HCT116 (cell line): ENCODE data around the gene ZNF524. TPM values are rescaled to one million over a fixed set of nuclear protein-coding genes. Genes with fewer than 3 reads are reported as not detected.
A peak's percentile ranks its signal among the peaks of the same experiment; 100 is the strongest.

Source experiments
- ATAC-seq: fragments of 200-7000 bp; cut with Tn5 transposase; 2 replicates; pipeline ENCODE4 v1.9.1; 2020; ENCODE audit warnings: mild to moderate bottlenecking, moderate library complexity
- BruUV-seq: library from RNA; stranded (reverse); fragments of 400-500 nt; replicated peaks from 2 replicates; lab custom pipeline; 2021; lab: Mats Ljungman, UMichigan
- CTCF ChIA-PET: fragments of 300-600 bp; sonication (Branson Sonifier 250); formaldehyde crosslinking; loops from one replicate; lab custom pipeline; 2021; ENCODE audit warnings: antibody characterized with exemption; lab: Charles Lee
- POLR2A ChIA-PET: fragments of 300-600, 350-600 bp; sonication (Branson Sonifier 250); formaldehyde crosslinking; loops from one replicate; lab custom pipeline; 2021; ENCODE audit warnings: antibody characterized with exemption; lab: Charles Lee
- RAD21 ChIA-PET, 2 experiments: fragments of 300-600 bp; sonication (Branson Sonifier 250); formaldehyde crosslinking; loops; one replicate each; lab custom pipeline; 2023; ENCODE audit warnings: low total read pairs in 2 of 2; ENCODE audit not compliant: uncharacterized antibody in 2 of 2, unreplicated experiment in 2 of 2, low non-redundant PET in 1 of 2; lab: Charles Lee
- DNase-seq: peaks from one replicate; pipeline ENCODE4 v3.0.0-alpha.2; 2010; ENCODE audit warnings: low read depth, low spot score
- H2AFZ ChIP-seq: fragments of 200-600 bp; shearing (Covaris generic), sonication (generic); 2 replicates; pipeline ENCODE4 v1.6.1; 2017; ENCODE audit warnings: low read depth, mixed run types, mixed read lengths, antibody characterized with exemption, low read length; ENCODE audit not compliant: poor library complexity, severe bottlenecking
- H3K27ac ChIP-seq: 2 replicates; pipeline ENCODE4 v1.5.1; 2012; ENCODE audit warnings: low read depth, low read length
- H3K27me3 ChIP-seq: fragments of 200-600 bp; sonication (generic); 2 replicates; pipeline ENCODE4 v1.6.1; 2016; ENCODE audit warnings: mixed run types, low read length, mixed read lengths; ENCODE audit not compliant: insufficient read depth
- H3K36me3 ChIP-seq, 2 experiments: fragments of 200-500 bp in 1 of 2; fragments of 200-600 bp in 1 of 2; sonication (Bioruptor generic) in 1 of 2; sonication (generic) in 1 of 2; 2 replicates each; pipeline versions ENCODE4 v1.5.1 to v1.6.1; 2014 to 2016; ENCODE audit warnings: low read length in 2 of 2, inconsistent platforms in 1 of 2, mixed read lengths in 1 of 2, mixed run types in 1 of 2; ENCODE audit not compliant: insufficient read depth in 2 of 2, control insufficient read depth in 1 of 2
- H3K4me1 ChIP-seq, 2 experiments: fragments of 200-600 bp in 1 of 2; sonication (generic) in 1 of 2; 2 replicates each; pipeline versions ENCODE4 v1.5.1 to v1.6.1; 2012 to 2017; ENCODE audit warnings: low read length in 2 of 2, inconsistent platforms in 1 of 2, mild to moderate bottlenecking in 1 of 2, mixed read lengths in 1 of 2, mixed run types in 1 of 2, moderate library complexity in 1 of 2; ENCODE audit not compliant: insufficient read depth in 2 of 2, control insufficient read depth in 1 of 2
- H3K4me2 ChIP-seq: fragments of 200-600 bp; sonication (generic); 2 replicates; pipeline ENCODE4 v1.6.1; 2017; ENCODE audit warnings: mixed run types, low read length, mixed read lengths
- H3K4me3 ChIP-seq, 2 experiments: fragments of 200-600 bp in 1 of 2; sonication (generic) in 1 of 2; replicated peaks in 1 of 2; 2 replicates each; pipeline ENCODE4 v1.5.1; 2011 to 2016; ENCODE audit warnings: low read length in 2 of 2, control low read depth in 1 of 2, low read depth in 1 of 2, mild to moderate bottlenecking in 1 of 2, mixed read lengths in 1 of 2, mixed run types in 1 of 2
- H3K79me2 ChIP-seq: fragments of 200-600 bp; sonication (generic); 2 replicates; pipeline ENCODE4 v1.6.1; 2017; ENCODE audit warnings: mild to moderate bottlenecking, mixed run types, low read length, moderate library complexity, mixed read lengths; ENCODE audit not compliant: insufficient read depth
- H3K9ac ChIP-seq: fragments of 200-600 bp; sonication (generic); 2 replicates; pipeline ENCODE4 v1.6.1; 2016; ENCODE audit warnings: low read length, mixed read lengths
- H3K9me2 ChIP-seq: fragments of 200-600 bp; sonication (generic), shearing (Covaris generic); 2 replicates; pipeline ENCODE4 v1.6.1; 2017; ENCODE audit warnings: mixed run types, mild to moderate bottlenecking, moderate library complexity; ENCODE audit not compliant: insufficient read depth
- H3K9me3 ChIP-seq, 2 experiments: fragments of 200-500 bp in 1 of 2; fragments of 200-600 bp in 1 of 2; sonication (Bioruptor generic) in 1 of 2; sonication (generic) in 1 of 2; 2 replicates each; pipeline ENCODE4 v1.6.1; 2014 to 2017; ENCODE audit warnings: low read length in 2 of 2, mixed read lengths in 2 of 2, inconsistent platforms in 1 of 2, low read depth in 1 of 2, mild to moderate bottlenecking in 1 of 2, mixed run types in 1 of 2, moderate library complexity in 1 of 2; ENCODE audit not compliant: control insufficient read depth in 1 of 2, insufficient read depth in 1 of 2
- H4K20me1 ChIP-seq: fragments of 200-600 bp; sonication (generic), shearing (Covaris generic); 2 replicates; pipeline ENCODE4 v1.6.1; 2017; ENCODE audit warnings: mixed run types, mild to moderate bottlenecking, moderate library complexity; ENCODE audit not compliant: insufficient read depth
- FOSL1 ChIP-seq: IDR thresholded peaks from 2 replicates; pipeline ENCODE4 v1.6.1; 2012; ENCODE audit warnings: low read depth
- RAD21 ChIP-seq: IDR thresholded peaks from 2 replicates; pipeline ENCODE4 v1.6.1; 2012; ENCODE audit warnings: low read depth, mild to moderate bottlenecking
- REST ChIP-seq: IDR thresholded peaks from 2 replicates; pipeline ENCODE4 v1.6.1; 2012; ENCODE audit warnings: low read depth
- SIN3A ChIP-seq: IDR thresholded peaks from 2 replicates; pipeline ENCODE4 v1.6.1; 2012; ENCODE audit warnings: low read depth
- SP1 ChIP-seq: IDR thresholded peaks from 2 replicates; pipeline ENCODE4 v1.6.1; 2012; ENCODE audit warnings: low read depth
- intact Hi-C: fragments of 100-400 bp; cut with micrococcal nuclease; formaldehyde crosslinking; loops from 2 replicates; pipeline ENCODE4 v1.10.0; 2022
- total RNA-seq: library from RNA; stranded (reverse); gene quantifications from one replicate; pipeline ENCODE4 v1.2.1, GENCODE V29; 2021; ENCODE audit not compliant: unreplicated experiment
- TF ChIP-seq, protein P1 (sequence below): IDR thresholded peaks from 2 replicates; pipeline ENCODE4 v1.6.1; 2011; ENCODE audit warnings: mild to moderate bottlenecking, low read length, moderate library complexity; ENCODE audit not compliant: insufficient replicate concordance; ENCODE audit errors: extremely low read depth
- TF ChIP-seq, protein P2 (sequence below): IDR thresholded peaks from 2 replicates; pipeline ENCODE4 v1.6.1; 2012

The ZNF524 gene
- total RNA-seq, 1 experiment from 2014 or later: 17.2 TPM

DNA sequence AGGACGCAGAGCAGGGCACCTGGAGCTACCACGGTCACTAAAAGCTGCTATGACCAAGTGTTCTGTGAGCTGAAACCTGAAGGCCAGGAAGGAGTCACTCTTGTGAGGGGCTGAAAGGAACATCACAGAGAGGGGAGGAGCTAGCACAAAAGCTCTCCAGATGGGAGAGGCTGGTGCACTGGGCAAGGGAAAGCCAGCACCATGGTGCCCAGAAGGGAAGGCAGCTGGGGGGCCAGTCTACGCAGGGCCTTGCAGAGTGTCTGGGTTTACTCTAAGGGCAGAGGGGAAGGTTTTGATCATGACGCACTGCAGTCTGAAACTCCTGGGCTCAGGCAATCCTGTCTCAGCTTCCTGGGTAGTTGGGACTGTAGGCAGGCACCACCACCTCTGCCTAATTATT lies 36.6 kb downstream of the ZNF524 start:
- CTCF ChIA-PET: interaction anchor here (0.6 to 1.9 kb wide), 2 partner anchors 18 to 437 kb away, joined by 3 to 7 read pairs; partner anchors contain the start of gene U2AF2
- ATAC-seq: no peak
- H3K36me3 ChIP-seq: 0 out of 4 replicates have a peak, but pooled peaks cover 0 to 3% of the 10 kb centered on the region in 2 experiments
- H3K4me2 ChIP-seq: peak overlapping the region; percentile 88
- RAD21 ChIA-PET: no interaction called here
- no peak overlapping the region; the same call in 1 of the 2 replicates for H3K9ac ChIP-seq
- H4K20me1 ChIP-seq: no peaks in the 10 kb centered on the region
- no peak overlapping the region for H2AFZ ChIP-seq
- POLR2A ChIA-PET: interaction anchor here (1.5 kb wide), 1 partner anchor 12 kb away, joined by 4 read pairs; the partner anchor contains the start of gene ZNF784
- no peaks in the 10 kb centered on the region for H3K9me3 ChIP-seq
- no peaks in the 10 kb centered on the region for H3K9me2 ChIP-seq
- no peak overlapping the region for H3K27ac ChIP-seq
- no peak for TF ChIP-seq RAD21
- TF ChIP-seq SP1: no peak
- no peak for TF ChIP-seq SIN3A
- no peak for TF ChIP-seq FOSL1
- TF ChIP-seq REST: no peak
- TF ChIP-seq, protein P1, sequence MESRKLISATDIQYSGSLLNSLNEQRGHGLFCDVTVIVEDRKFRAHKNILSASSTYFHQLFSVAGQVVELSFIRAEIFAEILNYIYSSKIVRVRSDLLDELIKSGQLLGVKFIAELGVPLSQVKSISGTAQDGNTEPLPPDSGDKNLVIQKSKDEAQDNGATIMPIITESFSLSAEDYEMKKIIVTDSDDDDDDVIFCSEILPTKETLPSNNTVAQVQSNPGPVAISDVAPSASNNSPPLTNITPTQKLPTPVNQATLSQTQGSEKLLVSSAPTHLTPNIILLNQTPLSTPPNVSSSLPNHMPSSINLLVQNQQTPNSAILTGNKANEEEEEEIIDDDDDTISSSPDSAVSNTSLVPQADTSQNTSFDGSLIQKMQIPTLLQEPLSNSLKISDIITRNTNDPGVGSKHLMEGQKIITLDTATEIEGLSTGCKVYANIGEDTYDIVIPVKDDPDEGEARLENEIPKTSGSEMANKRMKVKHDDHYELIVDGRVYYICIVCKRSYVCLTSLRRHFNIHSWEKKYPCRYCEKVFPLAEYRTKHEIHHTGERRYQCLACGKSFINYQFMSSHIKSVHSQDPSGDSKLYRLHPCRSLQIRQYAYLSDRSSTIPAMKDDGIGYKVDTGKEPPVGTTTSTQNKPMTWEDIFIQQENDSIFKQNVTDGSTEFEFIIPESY: no peak
- TF ChIP-seq, protein P2, sequence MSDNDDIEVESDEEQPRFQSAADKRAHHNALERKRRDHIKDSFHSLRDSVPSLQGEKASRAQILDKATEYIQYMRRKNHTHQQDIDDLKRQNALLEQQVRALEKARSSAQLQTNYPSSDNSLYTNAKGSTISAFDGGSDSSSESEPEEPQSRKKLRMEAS: no peak
- intact Hi-C loops: loop anchor here (10.0 kb wide), 2 partner anchors 492 to 982 kb away; partner anchors contain the start of gene TNNT1
- peak overlapping the region in 1 of 2 experiments; percentile 78; a peak in 2 of 4 replicates for H3K4me3 ChIP-seq
- peaks cover 32 to 57% of the 10 kb centered on the region in 2 experiments for H3K4me1 ChIP-seq
- no peaks in the 10 kb centered on the region for H3K27me3 ChIP-seq
- no peak for DNase-seq
- peaks cover 53% of the 10 kb centered on the region for H3K79me2 ChIP-seq
- no TSS peak for BruUV-seq
